Measurements from ENCODE around the gene ZNF234.
A peak's percentile ranks its signal among the peaks of the same experiment; 100 is the strongest.
"Not testable (repeated sequence)": the region's sequence is repeated elsewhere in the genome, so short reads cannot be mapped to it uniquely, and the experiment has no call there.

ZNF234 gene

GRCh38 chr19:44164673-44165512 is 23.5 kb downstream of the ZNF234 start, which contains the start of gene ZNF226:
ZNF226 (plus strand) TSS chr19:44165100; CDS start chr19:44170081, 4,981 bp downstream.
- peak; percentile 99 for ATAC-seq

GRCh38 chr19:44170660-44171059 is 29.3 kb downstream of the ZNF234 start:
- ATAC-seq, result not testable (repeated sequence)

More at GRCh38 chr19:44164673-44165512, 23.5 kb downstream of the ZNF234 start, which contains the start of gene ZNF226:
- TF ChIP-seq GLIS3 (CRISPR knock-in tag; IDR thresholded peaks at IDR 0.05), result no peak
- TF ChIP-seq PPARA (CRISPR knock-in tag; IDR thresholded peaks at IDR 0.05; ENCODE audit: borderline replicate concordance), result no peak
- no peak for TF ChIP-seq TSHZ2 (CRISPR knock-in tag; IDR thresholded peaks at IDR 0.05)
- no peak for TF ChIP-seq TOX (CRISPR knock-in tag; IDR thresholded peaks at IDR 0.05; ENCODE audit: borderline replicate concordance)
- TF ChIP-seq ZNF8 (CRISPR knock-in tag; IDR thresholded peaks at IDR 0.05), result no peak
- TF ChIP-seq CREB5 (CRISPR knock-in tag; IDR thresholded peaks at IDR 0.05; ENCODE audit: low read depth), result no peak
- no peak for TF ChIP-seq ZNF70 (CRISPR knock-in tag; IDR thresholded peaks at IDR 0.05)
- TF ChIP-seq ISL1 (CRISPR knock-in tag; IDR thresholded peaks at IDR 0.05), result no peak
- no peak for TF ChIP-seq OSR1 (CRISPR knock-in tag; IDR thresholded peaks at IDR 0.05)
- TF ChIP-seq RARB (CRISPR knock-in tag; IDR thresholded peaks at IDR 0.05), result no peak
- TF ChIP-seq BACH2 (CRISPR knock-in tag; IDR thresholded peaks at IDR 0.05; ENCODE audit: borderline replicate concordance), result no peak
- TF ChIP-seq ARNTL (CRISPR knock-in tag; IDR thresholded peaks at IDR 0.05; ENCODE audit: borderline replicate concordance, low read depth), result no peak
- TF ChIP-seq ZFP3 (CRISPR knock-in tag; IDR thresholded peaks at IDR 0.05), result no peak
- TF ChIP-seq ZC3H10 (CRISPR knock-in tag; IDR thresholded peaks at IDR 0.05), result no peak
- no peak for TF ChIP-seq ZFP30 (CRISPR knock-in tag; IDR thresholded peaks at IDR 0.05)
- TF ChIP-seq SNAI2 (CRISPR knock-in tag; IDR thresholded peaks at IDR 0.05), result no peak
- no peak for TF ChIP-seq ESRRG (CRISPR knock-in tag; IDR thresholded peaks at IDR 0.05)

- TF ChIP-seq ZNF8 (CRISPR knock-in tag; IDR thresholded peaks at IDR 0.05) (no peak), ZFP3 (CRISPR knock-in tag; IDR thresholded peaks at IDR 0.05) (no peak), ISL1 (CRISPR knock-in tag; IDR thresholded peaks at IDR 0.05) (no peak), PPARA (CRISPR knock-in tag; IDR thresholded peaks at IDR 0.05; ENCODE audit: borderline replicate concordance) (no peak)
- no peak for ATAC-seq
Measured at GRCh38 chr19:44176590-44176989, 35.2 kb downstream of the ZNF234 start.

- ATAC-seq, result no peak
- TF ChIP-seq ZFP30 (CRISPR knock-in tag; IDR thresholded peaks at IDR 0.05) (no peak), ZC3H10 (CRISPR knock-in tag; IDR thresholded peaks at IDR 0.05) (no peak), BACH2 (CRISPR knock-in tag; IDR thresholded peaks at IDR 0.05; ENCODE audit: borderline replicate concordance) (no peak), CSRNP3 (CRISPR knock-in tag; IDR thresholded peaks at IDR 0.05) (no peak), TSHZ2 (CRISPR knock-in tag; IDR thresholded peaks at IDR 0.05) (no peak), ZNF565 (CRISPR knock-in tag; conservative IDR thresholded peaks at IDR 0.05; ENCODE audit: low read depth) (no peak), ISL1 (CRISPR knock-in tag; IDR thresholded peaks at IDR 0.05) (no peak), PPARA (CRISPR knock-in tag; IDR thresholded peaks at IDR 0.05; ENCODE audit: borderline replicate concordance) (no peak), CREB5 (CRISPR knock-in tag; IDR thresholded peaks at IDR 0.05; ENCODE audit: low read depth) (no peak), ZNF8 (CRISPR knock-in tag; IDR thresholded peaks at IDR 0.05) (no peak), ZFP3 (CRISPR knock-in tag; IDR thresholded peaks at IDR 0.05) (no peak), TCF4 (CRISPR knock-in tag; IDR thresholded peaks at IDR 0.05; ENCODE audit: borderline replicate concordance) (no peak), OSR1 (CRISPR knock-in tag; IDR thresholded peaks at IDR 0.05) (no peak), RARB (CRISPR knock-in tag; IDR thresholded peaks at IDR 0.05) (no peak), POU6F1 (CRISPR knock-in tag; IDR thresholded peaks at IDR 0.05; ENCODE audit: borderline replicate concordance, low read depth) (no peak), ESRRG (CRISPR knock-in tag; IDR thresholded peaks at IDR 0.05) (no peak), ARNTL (CRISPR knock-in tag; IDR thresholded peaks at IDR 0.05; ENCODE audit: borderline replicate concordance, low read depth) (no peak)
Measured at GRCh38 chr19:44180968-44181367, 39.6 kb downstream of the ZNF234 start.

Measured in SK-N-SH treated with all-trans-retinoic acid at 6 μM for 48 hours (cell line).